Hair follicle dermal papilla cell (primary cell): ENCODE measurements around the gene ARHGEF5. TPM values are rescaled to one million over a fixed set of nuclear protein-coding genes. Genes with fewer than 3 reads are reported as not detected.

Experiments used
- total RNA-seq: library from RNA; depleted of rRNA; stranded (reverse); fragments of >200 nt; gene quantifications from 2 replicates; pipeline ENCODE4 v1.2.3, GENCODE V29; 2012

ARHGEF5 gene
- total RNA-seq: 8.7 and 10.1 TPM in 2 replicates

DNA sequence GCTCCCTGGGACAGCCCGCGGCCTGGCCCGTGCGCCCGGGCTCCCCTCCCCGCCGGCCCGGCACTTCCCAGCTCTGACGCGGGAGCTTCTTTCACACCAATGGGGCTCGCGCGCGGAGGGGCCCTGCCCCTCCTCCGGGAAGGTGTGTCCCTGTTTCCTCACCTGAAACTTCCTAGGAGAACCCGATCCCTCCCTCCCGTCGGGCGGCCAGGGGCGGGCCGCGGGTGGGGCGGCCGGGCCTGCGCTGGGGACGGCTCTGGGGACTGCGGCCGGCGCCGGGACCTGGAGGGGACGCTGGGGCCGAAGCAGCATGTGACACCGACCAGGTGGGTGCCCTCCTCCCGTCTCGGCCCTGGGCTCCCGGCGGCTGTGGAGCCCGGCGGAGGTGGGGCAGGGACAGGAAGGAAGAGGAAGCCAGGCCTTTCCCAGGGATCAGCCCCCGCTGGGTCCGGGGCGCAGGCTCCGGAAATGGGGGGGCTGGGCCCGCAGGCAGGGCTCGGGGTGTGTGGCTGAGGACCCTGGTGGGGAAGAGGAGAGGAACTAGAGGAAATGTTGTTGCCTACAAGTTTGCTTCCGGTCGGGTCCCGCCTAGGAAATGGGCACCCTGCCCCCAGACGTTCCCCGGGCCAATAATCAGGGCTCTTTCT is at the start of gene ARHGEF5:
ARHGEF5 (plus strand) TSS at position 227 of the 647 bp plus-strand sequence. CDS start 7,268 bp downstream, outside the sequence.

DNA sequence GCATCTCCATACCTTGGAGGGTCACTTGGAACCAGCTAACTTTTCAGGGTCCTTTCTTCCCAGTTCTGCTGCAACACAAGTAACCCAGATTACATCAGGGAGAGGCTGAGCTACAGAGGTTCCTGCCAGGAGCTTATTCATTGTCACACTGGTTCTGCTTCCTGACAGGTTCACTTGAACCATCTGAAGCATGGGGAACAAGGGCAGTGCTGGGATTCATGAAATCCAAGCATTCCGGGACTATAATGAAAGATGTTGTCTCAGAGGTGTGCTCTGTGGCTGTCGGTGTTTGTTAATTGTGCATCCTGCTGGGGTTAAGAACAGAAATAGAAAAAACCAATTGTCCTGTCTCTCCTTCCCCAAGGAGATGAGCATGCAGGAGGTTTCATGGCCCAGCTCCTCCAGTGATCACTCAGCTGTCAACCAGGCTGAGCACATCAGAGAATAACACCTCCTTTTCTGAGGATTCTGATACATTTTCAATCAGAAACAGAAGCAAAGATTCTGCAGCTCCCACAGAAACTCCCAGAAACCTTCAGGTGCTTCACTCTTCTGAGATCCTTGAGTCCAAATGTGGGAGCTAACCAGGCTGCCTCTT is 43.2 kb upstream of the ARHGEF5 start, which contains the start of gene OR2A1:
OR2A1 (plus strand) TSS at position 548 of the 598 bp plus-strand sequence. CDS start 5,706 bp downstream, outside the sequence.

DNA sequence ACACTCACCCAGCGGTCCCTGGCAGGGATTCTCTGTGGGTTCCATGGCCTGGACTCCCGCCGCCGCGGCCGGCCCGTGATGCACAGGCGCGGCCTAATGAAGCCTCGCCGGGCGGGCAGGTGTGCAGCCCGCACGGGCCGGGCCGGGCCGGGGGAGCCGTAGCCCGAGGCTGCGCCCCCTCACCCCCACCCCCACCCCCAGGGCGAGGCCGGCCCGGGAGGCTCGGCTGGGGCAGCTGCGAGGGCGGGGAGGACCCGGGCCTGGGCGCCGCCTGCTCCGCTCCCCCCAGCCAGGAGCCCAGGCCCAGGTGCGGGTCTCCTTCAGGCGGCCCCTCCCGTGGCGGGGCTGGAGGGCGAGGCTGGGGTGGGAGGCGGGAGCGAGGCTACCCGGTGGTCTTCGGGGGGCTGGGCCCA is 48.5 kb downstream of the ARHGEF5 start, which contains the start of gene NOBOX:
NOBOX (minus strand) TSS at position 45 of the 413 bp plus-strand sequence.

Other genes with a start within 250 kb of the ARHGEF5 start
- gene OR2A2, start 245.8 kb upstream of the ARHGEF5 start, total RNA-seq: not detected in 2 replicates
- not detected in 2 replicates for gene OR2A14, start 232.2 kb upstream of the ARHGEF5 start, total RNA-seq
- 0.49 and 1.9 TPM in 2 replicates for gene CTAGE4, start 171.9 kb upstream of the ARHGEF5 start, total RNA-seq
- gene ARHGEF35, start 159.6 kb upstream of the ARHGEF5 start, total RNA-seq: 2.7 and 2.8 TPM in 2 replicates
- under 0.01 TPM in 1 of 2 replicates, not detected in the other for gene OR2A42, start 115.8 kb upstream of the ARHGEF5 start, total RNA-seq
- 1.1 and 1.3 TPM in 2 replicates for gene OR2A7, start 90.6 kb upstream of the ARHGEF5 start, total RNA-seq
- gene CTAGE8, start 86.1 kb upstream of the ARHGEF5 start, total RNA-seq: 0.73 and 1.6 TPM in 2 replicates
- 0.12 and 0.16 TPM in 2 replicates for gene OR2A1, start 43.0 kb upstream of the ARHGEF5 start, total RNA-seq
- not detected in 2 replicates for gene NOBOX, start 48.3 kb downstream of the ARHGEF5 start, total RNA-seq